GM18502 (cell line): ENCODE measurements around the gene CFDP1.

ENCODE experiments used
- ATAC-seq: cut with Tn5 transposase; IDR thresholded peaks from one replicate; pipeline ENCODE4 v1.9.1; 2021; ENCODE audit warnings: mild to moderate bottlenecking; ENCODE audit not compliant: unreplicated experiment, poor library complexity

Gene CFDP1

DNA sequence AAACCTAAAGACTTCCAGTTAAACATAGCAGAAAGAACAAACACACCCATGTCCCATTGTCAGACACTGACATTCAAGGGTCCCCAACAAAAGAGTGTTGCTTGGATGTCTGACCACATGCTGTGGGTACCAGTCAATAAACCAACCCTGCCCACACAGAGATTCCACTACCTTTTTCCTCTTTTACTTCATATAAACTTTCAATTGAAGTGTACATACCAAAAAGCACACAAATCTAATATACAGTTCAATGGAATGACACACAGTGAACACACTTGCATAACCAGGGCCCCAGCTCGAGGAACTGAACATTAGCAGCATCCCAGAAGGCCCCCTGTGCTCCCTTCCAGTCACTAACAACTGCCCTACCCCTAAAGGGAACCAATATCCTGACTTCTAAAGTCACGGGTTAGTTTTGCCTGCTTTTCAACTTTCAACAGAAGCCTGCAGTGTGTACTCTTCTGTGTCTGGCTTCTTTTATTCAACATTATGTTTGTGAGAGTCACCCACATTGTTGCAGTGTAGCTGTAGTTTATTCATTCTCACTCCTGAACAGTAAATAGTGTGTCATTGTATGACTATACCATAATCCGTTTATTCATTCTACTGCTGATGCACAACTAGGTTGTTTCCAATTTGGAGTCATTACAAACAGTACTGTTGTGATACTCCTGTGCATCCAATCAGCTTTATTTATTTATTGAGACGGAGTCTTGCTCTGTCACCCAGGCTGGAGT, 18.0 kb downstream of the CFDP1 start:
- ATAC-seq: no peak

GRCh38 chr16:75413951-75414350, 19.4 kb downstream of the CFDP1 start:
- no peak for ATAC-seq

- ATAC-seq: no peak
Measured at GRCh38 chr16:75406943-75407342, 26.4 kb downstream of the CFDP1 start.

- no peak for ATAC-seq
Measured at GRCh38 chr16:75402821-75403475, 30.4 kb downstream of the CFDP1 start.

- no peak for ATAC-seq
Measured at GRCh38 chr16:75402159-75402820, 31.0 kb downstream of the CFDP1 start.

DNA sequence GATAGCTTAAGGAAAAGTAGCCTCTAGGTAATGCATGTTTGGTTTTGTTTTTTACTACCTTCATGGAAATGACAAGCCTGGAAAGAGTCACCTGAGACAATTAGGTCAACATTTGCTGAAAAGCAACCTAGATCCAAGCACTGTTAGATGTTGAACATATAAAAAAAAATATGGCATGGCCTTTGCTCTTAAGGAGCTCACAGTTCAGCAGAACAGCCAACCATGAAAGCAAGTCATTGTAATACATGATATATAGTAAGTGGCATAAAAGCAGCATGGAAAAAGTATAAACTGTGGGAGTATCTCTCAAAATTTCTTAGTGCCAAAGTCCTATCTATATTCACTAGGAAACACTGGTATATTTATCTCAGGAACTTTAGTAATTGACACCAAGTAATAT, 31.6 kb downstream of the CFDP1 start:
- no peak for ATAC-seq

DNA sequence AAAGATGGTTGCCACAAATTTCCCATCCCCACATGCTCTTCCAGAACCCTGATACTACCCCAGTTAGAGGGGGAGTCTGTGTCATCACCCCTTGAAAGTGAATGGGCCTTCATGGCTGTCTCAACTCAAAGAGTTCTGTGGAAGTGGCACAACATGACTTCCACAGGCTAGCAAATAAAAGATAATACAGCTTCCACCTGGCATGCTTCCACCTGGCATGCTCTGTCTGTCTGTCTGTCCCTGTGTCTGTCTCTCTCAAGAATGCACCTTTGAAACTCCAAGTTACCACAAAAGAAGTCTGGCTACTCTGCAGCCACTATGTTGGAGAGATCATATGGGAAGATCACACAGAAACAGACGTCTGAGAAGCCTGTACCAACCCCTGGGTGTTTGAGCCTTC, 35.0 kb downstream of the CFDP1 start:
- no peak for ATAC-seq

GRCh38 chr16:75394941-75395340, 38.4 kb downstream of the CFDP1 start:
- no peak for ATAC-seq

DNA sequence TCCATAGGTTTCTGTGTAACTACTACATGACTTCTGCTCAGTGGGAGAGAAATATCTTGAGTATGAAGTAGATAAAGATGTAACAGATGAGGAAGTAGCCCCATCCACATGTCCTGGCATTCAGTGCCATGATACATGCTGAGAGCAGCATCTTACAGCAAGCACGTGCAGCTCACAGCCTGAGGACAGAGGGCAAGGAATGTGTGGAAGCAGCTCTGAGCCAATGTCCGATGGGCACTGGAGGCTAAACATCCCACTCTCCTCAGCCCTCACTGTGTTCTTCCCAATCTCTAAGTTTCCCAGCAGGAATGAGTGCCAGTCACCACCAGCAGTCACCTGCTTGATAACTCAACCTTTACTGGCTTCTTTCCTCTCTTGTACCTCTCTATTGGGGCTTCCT, 40.4 kb downstream of the CFDP1 start:
- ATAC-seq: no peak

DNA sequence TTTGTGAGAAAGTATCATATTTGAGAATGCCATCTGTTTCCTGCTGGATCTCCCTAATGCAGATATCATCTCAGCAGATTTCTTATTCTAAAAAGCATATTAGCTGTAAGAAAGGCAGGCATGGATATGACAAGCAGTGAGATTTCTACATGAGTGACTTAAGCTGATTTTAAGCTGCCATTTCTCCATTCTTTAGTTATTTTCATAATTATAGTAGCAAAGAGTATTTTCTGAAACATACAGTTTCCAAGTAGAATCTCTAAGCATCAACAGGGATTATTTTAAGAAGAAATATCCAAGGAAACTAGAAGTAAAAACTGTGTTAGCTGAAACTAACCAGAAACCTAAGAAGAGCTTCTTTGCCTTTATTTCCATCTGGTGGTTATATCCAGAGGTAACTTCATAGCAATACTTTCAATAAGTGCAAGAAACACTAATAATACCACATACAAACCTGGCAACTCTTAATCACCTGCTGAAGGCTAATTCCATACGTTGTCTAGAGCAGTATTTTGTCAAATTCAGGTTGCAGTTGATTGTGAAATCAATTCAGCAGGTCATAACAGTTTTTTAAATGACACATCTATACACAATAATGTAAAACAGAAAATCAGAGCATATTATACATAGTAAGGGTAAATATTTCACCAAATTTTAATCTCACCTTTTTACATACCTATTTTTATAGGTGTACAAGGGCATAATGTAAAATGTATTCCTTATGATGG, 42.2 kb downstream of the CFDP1 start:
- ATAC-seq: no peak

DNA sequence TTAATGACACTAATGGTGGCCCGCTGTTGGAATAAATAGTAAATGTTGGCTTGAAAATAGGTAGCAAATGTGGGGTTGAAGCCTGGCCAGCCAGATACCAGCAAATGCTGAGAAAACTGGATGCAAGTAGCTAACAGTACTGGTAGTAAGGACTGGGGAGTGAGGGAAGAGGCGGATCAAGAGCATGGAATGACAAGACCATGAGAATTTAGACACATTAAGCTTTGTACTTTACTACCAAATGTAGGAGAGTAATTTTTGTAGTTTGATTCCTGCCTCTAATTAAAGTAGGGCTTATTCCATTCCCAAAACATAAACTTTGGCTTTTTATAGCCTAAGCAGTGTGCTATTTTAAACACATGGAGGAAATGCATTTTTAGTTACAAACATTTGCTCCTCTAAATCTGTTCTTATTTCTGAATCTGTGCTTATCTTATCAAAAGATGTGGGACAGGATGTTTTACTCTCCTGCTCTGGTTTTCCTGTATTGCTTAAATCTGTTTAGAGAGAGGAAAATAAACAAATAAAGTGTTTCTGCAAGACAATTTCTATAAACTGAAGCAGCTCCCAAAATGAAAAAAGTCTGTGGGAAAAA, 44.1 kb downstream of the CFDP1 start:
- ATAC-seq: no peak

DNA sequence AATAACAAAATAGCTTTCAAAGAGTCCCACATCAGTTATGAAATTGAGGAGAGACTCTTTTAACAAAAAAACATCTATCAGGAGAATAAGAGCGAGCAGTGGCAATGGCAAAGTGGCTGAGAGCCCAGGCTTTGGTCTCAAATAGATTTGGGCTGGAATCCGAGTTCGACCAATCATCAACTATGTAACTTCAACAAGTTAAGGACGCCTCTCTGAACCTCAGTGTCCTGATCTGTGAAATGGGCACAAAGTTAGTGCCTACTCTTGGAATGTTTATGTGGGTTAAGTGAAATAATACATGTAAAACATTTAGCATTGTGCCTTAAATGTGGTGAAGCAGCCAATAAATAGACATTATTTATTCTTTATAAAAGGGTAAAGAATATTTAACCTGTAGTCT, 45.4 kb downstream of the CFDP1 start:
- ATAC-seq: no peak

DNA sequence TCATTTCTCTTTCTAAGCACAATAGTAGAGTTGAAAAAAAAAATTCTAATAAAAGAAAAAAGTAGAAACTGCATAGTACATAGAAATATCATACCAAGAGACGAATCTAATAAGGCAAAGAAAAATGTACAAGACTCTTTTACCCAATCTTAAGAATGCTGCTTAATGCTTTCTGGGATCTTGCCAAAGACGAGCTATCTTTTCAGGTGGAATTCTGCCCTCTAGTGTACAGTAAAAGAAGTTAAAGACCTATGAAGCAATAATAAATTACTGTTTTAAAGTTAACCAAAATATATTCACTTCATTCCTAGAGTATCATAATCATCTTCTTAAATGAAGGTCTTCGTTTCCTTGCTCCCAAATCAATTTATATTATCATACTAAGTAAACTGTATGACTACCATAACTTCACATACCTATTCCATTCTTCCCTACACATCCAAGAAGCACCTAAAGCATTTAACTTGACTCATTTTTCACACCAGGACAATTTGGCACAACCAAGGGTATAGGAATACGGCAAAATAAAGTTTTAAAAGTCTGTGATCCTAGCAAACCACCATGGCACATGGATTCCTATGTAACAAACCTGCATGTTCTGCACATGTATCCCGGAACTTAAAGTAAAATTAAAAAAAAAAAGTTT, 47.7 kb downstream of the CFDP1 start:
- peak; percentile 60 for ATAC-seq

- ATAC-seq: no peak
Measured at GRCh38 chr16:75383141-75383540, 50.2 kb downstream of the CFDP1 start.

DNA sequence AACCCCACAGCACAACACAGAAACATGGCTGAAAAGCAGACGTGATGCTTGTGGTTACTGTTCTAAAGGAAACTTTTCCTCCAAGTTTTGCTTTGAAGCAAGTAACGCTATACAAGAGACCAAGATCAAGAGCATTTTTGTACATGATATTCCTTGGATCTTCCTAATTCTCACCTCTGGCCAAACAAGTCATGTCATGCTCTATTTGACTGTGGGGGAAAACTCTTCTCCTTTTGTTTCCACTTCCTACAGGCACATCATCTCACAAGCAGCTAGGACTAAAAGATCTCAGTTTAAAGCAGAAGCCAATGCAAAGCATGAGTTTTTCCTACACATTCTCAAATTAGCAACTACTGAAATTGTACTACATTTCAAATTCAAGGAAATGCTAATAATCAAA, 50.7 kb downstream of the CFDP1 start:
- no peak for ATAC-seq

- no peak for ATAC-seq
Measured at GRCh38 chr16:75380870-75381269, 52.4 kb downstream of the CFDP1 start.

GRCh38 chr16:75379911-75380847, 53.1 kb downstream of the CFDP1 start:
- peak; percentile 87 for ATAC-seq

- ATAC-seq: peak; percentile 62
Measured at GRCh38 chr16:75379339-75379738, 54.0 kb downstream of the CFDP1 start.

- no peak for ATAC-seq
Measured at GRCh38 chr16:75378616-75379015, 54.7 kb downstream of the CFDP1 start.
